ENCODE data around the gene NAA35. TPM values are rescaled to one million over a fixed set of nuclear protein-coding genes. Genes with fewer than 3 reads are reported as not detected.

NAA35 gene
- total and polyA plus RNA-seq, 2 of the 8 experiments (the other 6 are each of a cell fraction or from before 2014, with no cell fraction given): 12.9 to 35.2 TPM

GRCh38 chr9:86009133-86009532 is 68.2 kb downstream of the NAA35 start (continued):
- TF ChIP-seq CHD7 (IDR thresholded peaks at IDR 0.05; ENCODE audit: insufficient replicate concordance, low read length) (no peak), CHD2 (IDR thresholded peaks at IDR 0.05; ENCODE audit: low read length) (no peak), RNF2 (IDR thresholded peaks at IDR 0.05; ENCODE audit: borderline replicate concordance, low read depth, low read length, missing control alignments, poor library complexity, severe bottlenecking) (no peak), CTCF (IDR thresholded peaks at IDR 0.05; ENCODE audit: control extremely low read depth in 1 of 3, insufficient read depth in 1 of 3, low read depth in 1 of 3, low read length in 3 of 3) (no peak)
